Stomach (tissue), 4 donors: ENCODE data around the gene DHFR2.

Source experiments
- POLR2A ChIP-seq, 4 donors: fragments of 450-650 bp; IDR thresholded peaks; one replicate each; pipeline ENCODE4 v1.6.1; 2016; ENCODE audit warnings: antibody characterized with exemption in 4 of 4, control low read depth in 2 of 4, mild to moderate bottlenecking in 1 of 4, moderate library complexity in 1 of 4
- POLR2AphosphoS5 ChIP-seq, 3 donors: sonication (generic); formaldehyde crosslinking; IDR thresholded peaks; one replicate each; pipeline ENCODE4 v1.6.1; 2016; ENCODE audit warnings: antibody characterized with exemption in 3 of 3
- TF ChIP-seq, protein P1 (sequence below), 7 experiments: fragments of 450-650 bp in 4 of 7; fragments of 200-600 bp in 3 of 7; sonication (generic) in 3 of 7; IDR thresholded peaks; one replicate each; pipeline ENCODE4 v1.5.1; 2016 to 2019; ENCODE audit warnings: antibody characterized with exemption in 7 of 7, control low read depth in 2 of 7, mild to moderate bottlenecking in 1 of 7

DNA sequence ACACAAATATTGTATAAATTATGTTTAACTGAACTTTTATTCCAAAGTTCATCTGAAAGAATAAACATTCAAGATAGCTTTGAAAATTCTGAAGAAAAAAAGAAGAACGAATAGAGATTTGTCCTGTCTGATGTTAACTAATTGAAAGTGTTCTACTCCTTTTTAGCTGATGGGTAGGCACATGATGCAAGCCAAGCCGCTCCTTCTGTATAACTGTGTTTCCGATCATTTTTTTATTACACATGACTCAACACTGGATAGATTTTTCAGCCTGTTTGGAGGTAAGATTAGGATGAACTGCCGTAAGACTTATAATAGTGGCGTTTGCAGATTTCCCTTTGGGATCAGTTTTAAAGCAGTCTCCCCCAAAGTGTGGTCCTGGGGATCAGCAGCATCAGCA, 19.2 kb upstream of the DHFR2 start:
- TF ChIP-seq, protein P1, sequence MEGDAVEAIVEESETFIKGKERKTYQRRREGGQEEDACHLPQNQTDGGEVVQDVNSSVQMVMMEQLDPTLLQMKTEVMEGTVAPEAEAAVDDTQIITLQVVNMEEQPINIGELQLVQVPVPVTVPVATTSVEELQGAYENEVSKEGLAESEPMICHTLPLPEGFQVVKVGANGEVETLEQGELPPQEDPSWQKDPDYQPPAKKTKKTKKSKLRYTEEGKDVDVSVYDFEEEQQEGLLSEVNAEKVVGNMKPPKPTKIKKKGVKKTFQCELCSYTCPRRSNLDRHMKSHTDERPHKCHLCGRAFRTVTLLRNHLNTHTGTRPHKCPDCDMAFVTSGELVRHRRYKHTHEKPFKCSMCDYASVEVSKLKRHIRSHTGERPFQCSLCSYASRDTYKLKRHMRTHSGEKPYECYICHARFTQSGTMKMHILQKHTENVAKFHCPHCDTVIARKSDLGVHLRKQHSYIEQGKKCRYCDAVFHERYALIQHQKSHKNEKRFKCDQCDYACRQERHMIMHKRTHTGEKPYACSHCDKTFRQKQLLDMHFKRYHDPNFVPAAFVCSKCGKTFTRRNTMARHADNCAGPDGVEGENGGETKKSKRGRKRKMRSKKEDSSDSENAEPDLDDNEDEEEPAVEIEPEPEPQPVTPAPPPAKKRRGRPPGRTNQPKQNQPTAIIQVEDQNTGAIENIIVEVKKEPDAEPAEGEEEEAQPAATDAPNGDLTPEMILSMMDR (IDR thresholded peaks at IDR 0.05) = no peak
- TF ChIP-seq POLR2A (IDR thresholded peaks at IDR 0.05) = no peak
- TF ChIP-seq POLR2AphosphoS5 (IDR thresholded peaks at IDR 0.05) = no peak
